Fibroblast of skin of abdomen (primary cell): ENCODE data around the gene IGFBP1.
"Not testable (repeated sequence)": the region's sequence is repeated elsewhere in the genome, so short reads cannot be mapped to it uniquely, and the experiment has no call there.

ENCODE experiments used
- DNase-seq: peaks from one replicate; pipeline ENCODE4 v3.0.0-alpha.2; 2013

IGFBP1 gene

DNA sequence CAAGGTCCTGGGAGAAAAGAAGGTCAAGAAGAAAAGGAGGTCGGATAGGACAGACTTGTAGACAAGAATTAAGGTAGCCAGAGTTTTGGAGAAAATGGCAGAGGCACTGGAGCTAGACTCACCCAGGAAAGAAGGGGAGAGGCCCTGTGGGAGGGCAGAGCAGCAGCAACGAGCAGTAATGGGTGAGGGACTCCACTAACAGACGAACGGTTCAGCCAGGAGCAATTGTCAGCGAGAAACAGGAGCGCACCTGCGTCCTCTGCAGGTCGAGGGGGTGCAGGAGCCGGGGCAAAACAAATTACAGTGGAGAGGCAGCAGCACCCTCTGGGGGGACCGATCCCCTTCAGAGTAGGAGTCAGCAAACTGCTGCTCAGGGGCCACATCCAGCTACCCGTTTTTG lies 51.3 kb downstream of the IGFBP1 start:
- no peak for DNase-seq

- not testable (repeated sequence) for DNase-seq
Observed at GRCh38 chr7:45940237-45940781, 52.0 kb downstream of the IGFBP1 start.

GRCh38 chr7:45940939-45941338 lies 52.7 kb downstream of the IGFBP1 start:
- DNase-seq, result no peak
